ENCODE measurements around the gene FBXO39. TPM values are rescaled to one million over a fixed set of nuclear protein-coding genes. Genes with fewer than 3 reads are reported as not detected.

Gene FBXO39
- not detected for total RNA-seq

DNA sequence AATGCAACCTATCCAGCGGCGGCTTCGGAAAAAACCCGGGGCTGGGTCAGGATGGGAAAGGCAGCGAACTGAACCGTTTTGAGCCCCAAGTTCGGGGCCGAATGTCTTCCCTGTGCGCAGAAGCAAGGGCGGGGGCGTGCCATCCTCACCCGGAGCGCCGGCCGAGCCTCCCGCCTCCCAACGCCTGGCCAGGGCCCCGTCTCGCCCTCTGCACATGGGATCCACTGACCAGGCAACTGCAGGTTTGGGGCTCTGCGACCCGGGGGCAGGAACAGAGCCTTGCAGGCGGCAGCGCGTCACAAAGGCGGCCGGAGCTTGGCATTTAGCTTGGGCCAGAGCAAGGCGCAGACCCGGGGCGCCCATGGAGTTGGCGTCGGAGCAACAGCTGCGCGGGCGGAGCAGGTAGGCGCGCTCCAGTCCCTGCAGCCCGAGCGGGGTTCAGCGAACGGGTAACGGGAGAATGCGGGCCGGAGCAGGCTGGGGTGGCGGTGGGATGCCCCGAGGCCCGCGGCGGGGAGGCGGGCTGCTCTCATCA lies at the start of gene FBXO39:
FBXO39 (plus strand) TSS at position 345 of the 535 bp plus-strand sequence. CDS start 3,654 bp downstream, outside the sequence.

DNA sequence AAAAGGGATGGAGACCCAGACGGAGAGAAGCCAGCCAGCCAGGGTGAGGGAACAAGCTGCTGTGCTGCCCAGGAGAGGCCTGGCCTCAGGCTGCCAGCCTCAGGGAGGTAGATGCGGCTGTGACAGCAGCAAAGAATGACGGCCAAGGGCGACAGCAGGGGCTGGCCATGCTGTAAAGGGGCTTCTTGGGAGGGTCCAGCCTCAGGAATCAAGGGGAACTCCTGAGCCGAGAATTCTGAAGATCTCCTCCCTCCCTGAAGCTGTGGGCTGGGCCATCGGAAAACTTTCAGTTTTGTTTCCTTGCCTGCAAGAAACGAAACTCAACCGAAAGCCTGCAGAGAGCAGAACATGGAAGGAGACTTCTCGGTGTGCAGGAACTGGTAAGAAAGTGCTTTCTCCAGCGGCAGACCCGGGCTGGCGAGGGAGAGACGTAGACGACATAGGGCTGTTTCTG lies 20.3 kb upstream of the FBXO39 start, which contains the start of gene XAF1:
XAF1 (plus strand) TSS at position 316 of the 454 bp plus-strand sequence; CDS start at position 349, 33 bp downstream.

DNA sequence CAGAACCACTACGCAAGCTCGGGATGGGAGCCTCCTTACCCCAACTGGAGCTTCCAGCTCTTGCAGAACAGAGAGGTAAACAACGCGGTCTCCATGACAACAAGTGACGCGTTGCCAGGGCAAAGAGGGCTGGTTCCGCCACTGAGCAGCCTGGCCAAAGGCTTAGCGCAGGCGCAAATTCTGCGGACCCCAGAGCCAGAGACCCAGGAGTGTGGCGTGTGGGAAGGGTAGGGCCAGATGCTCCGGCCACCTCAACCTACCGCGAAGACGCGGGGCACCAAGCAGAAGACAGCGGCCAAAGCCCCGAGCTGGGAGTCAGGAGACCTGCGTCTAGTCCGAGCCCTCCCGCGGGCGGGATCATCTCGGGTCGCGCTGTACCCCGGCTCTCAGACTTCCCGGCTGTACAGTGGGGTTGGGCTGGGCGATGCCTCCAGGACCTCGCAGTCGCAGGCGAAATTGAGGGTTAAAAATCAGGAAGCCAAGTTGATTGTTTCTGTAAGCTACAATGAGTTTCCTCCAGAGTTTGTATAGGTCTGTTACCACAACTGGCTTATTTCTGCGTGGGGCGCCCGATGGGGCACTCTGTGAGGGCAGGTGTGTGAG lies 55.7 kb downstream of the FBXO39 start, which contains the start of gene TEKT1:
TEKT1 (minus strand) TSS at position 69 of the 603 bp plus-strand sequence. CDS start 1,353 bp downstream, outside the sequence.

Small RNA genes lying within 50 kb of the gene (small RNA-seq; reads per million reads assigned to genes)
- not detected for gene AC004706.2 (ENCODE audit: low replicate concordance)

Other genes starting within 250 kb of the FBXO39 start
- gene PITPNM3, start 219.7 kb upstream of the FBXO39 start, total RNA-seq, result 11.7 TPM
- gene KIAA0753, start 135.5 kb upstream of the FBXO39 start, total RNA-seq, result 38.2 TPM
- gene TXNDC17, start 135.2 kb upstream of the FBXO39 start, total RNA-seq, result 34.2 TPM
- gene MED31, start 124.6 kb upstream of the FBXO39 start, total RNA-seq, result 12.6 TPM
- 1.2 TPM for gene C17orf100, start 124.5 kb upstream of the FBXO39 start, total RNA-seq
- gene SLC13A5, start 62.8 kb upstream of the FBXO39 start, total RNA-seq, result 2.0 TPM
- 31.2 TPM for gene XAF1, start 20.2 kb upstream of the FBXO39 start, total RNA-seq
- gene TEKT1, start 55.5 kb downstream of the FBXO39 start, total RNA-seq, result 0.70 TPM
- gene ALOX12, start 219.8 kb downstream of the FBXO39 start, total RNA-seq, result 0.64 TPM
- gene RNASEK, start 236.4 kb downstream of the FBXO39 start, total RNA-seq, result 96.7 TPM
- gene BCL6B, start 246.8 kb downstream of the FBXO39 start, total RNA-seq, result 20.3 TPM